ENCODE measurements around the gene DYNC1I1.

GRCh38 chr7:95723583-95724180 is 48.7 kb upstream of the DYNC1I1 start:
- TF ChIP-seq CTCF (IDR thresholded peaks at IDR 0.05) (peak; percentile 59), SMC3 (IDR thresholded peaks at IDR 0.05; ENCODE audit: low read depth, low read length) (peak; percentile 81)
